Testis (tissue), 2 donors: ENCODE measurements around the gene CHST8.

ENCODE experiments used
- CTCF ChIP-seq, 3 experiments: fragments of 450-650 bp in 2 of 3; fragments of 200-600 bp in 1 of 3; sonication (generic) in 1 of 3; IDR thresholded peaks; one replicate each; pipeline ENCODE4 v1.5.1; 2016 to 2019; ENCODE audit warnings: antibody characterized with exemption in 3 of 3, mild to moderate bottlenecking in 2 of 3, moderate library complexity in 1 of 3
- POLR2A ChIP-seq: fragments of 450-650 bp; IDR thresholded peaks from one replicate; pipeline ENCODE4 v1.6.1; 2017; ENCODE audit warnings: antibody characterized with exemption, mild to moderate bottlenecking, moderate library complexity

- TF ChIP-seq CTCF (IDR thresholded peaks at IDR 0.05) (no peak), POLR2A (no peak)
Measured at GRCh38 chr19:33590224-33590623, 31.5 kb upstream of the CHST8 start.
